Activated CD4-positive, alpha-beta T cell treated with anti-CD3 and anti-CD28 coated beads for 1 hour (primary cell): ENCODE results near the gene KREMEN2.

ENCODE experiments used
- DNase-seq: peaks from one replicate; pipeline ENCODE4 v3.0.0-alpha.2; 2020

The KREMEN2 gene

DNA sequence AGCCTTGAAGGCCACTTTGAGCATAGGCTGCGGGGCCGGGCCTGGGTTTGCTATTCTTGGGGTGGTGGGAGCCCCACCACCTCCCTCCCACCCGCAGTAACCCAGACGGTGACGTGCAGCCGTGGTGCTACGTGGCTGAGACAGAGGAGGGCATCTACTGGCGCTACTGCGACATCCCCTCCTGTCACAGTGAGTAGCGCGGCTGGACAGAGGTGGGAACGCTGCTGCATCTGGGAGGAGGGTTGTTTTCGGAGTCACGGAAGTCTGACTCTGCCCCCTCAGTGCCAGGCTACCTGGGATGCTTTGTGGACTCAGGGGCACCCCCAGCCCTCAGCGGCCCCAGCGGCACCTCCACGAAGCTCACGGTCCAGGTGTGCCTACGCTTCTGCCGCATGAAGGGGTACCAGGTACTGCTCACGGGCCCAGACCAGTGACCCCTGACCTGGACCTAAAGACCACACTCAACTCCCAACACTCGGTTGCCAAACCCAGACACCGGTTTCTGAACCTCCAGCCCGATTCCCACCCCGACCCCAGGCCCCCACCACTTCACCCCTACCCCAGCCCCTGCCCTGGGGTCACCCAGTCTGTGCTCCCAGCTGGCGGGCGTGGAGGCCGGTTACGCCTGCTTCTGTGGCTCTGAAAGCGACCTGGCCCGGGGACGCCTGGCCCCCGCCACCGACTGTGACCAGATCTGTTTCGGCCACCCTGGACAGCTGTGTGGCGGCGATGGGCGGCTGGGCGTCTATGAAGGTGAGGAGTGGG, 2.1 kb downstream of the KREMEN2 start:
- DNase-seq = no peak

GRCh38 chr16:2966808-2967191, 2.7 kb downstream of the KREMEN2 start:
- no peak for DNase-seq

DNA sequence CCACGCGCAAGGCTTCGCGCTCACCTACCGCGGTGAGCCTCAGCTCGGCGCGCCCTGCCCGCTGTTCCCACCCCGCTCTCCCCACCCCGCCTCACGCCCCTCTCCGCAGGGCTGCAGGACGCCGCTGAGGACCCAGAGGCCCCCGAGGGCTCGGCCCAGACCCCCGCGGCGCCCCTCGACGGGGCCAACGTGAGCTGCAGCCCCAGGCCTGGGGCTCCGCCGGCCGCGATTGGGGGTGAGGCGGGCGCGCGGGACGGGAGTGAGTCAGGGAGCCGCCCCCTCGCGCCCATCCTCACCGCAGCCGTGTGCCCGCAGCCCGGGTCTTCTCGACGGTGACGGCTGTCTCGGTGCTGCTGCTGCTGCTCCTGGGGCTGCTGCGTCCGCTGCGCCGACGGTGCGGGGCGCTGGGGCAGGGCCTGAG, 3.1 kb downstream of the KREMEN2 start:
- no peak for DNase-seq

DNA sequence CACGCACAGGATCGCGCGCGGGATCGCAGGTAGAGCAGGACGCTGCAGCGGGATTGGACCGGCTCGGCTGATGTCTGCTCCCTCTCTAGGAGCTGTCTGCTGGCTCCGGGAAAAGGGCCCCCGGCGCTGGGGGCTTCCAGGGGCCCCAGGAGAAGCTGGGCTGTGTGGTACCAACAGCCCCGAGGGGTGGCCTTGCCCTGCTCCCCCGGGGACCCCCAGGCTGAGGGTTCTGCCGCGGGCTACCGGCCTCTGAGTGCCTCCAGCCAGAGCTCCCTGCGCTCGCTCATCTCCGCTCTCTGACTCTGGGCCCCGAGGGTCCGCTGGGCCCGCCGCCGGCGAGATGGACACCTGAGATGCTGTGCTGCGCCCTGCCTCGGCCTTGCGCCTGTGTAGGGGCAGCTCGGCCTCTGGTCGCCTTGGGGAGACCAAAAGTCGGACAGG, 3.7 kb downstream of the KREMEN2 start:
- DNase-seq = no peak

GRCh38 chr16:2968368-2968737, 4.3 kb downstream of the KREMEN2 start:
- DNase-seq = no peak

DNA sequence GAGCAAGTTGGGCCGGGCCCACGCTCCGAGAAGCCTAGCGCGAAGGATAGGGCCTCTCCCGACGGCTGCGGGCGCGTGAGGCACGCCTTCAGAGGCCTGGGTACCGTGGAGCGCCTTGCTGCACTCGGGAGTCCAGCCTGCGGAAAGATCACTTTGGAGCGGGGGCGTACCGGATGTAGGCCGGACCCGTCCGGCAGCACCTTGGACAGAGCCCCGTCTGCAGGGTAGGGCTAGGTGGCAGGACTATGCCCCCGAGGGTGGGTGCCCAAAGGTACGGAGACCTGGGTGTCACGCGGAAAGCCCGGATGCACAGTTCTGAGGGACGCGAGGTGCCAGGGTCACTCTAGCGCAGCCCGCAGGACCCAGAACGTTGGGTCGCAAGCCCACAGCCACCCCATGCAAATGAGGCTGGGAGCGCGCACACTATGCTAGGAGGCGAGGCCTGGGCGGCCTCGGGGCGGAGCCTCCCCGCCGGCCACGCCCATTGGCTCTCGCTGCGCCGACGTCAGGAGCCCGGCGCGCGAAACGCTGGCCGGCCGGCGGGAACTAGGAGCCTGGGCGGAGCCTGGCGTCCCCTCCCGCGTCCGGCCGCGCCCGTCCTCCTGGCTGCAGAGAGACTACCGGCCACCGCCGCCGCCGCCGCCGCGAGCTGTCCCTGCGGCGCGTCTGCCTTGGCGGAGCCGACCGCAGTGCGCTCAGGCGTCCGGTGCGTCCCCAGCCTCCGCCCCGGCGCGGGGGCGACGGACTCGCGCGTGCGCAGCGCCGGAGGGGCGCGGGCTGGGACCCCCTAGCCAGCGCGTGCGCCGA, 4.9 kb downstream of the KREMEN2 start, which contains the start of gene PAQR4:
Gene PAQR4 (plus strand): TSS at position 611 of the 807 bp plus-strand sequence. CDS start 327 bp downstream, outside the sequence.
- DNase-seq = peak; percentile 58

DNA sequence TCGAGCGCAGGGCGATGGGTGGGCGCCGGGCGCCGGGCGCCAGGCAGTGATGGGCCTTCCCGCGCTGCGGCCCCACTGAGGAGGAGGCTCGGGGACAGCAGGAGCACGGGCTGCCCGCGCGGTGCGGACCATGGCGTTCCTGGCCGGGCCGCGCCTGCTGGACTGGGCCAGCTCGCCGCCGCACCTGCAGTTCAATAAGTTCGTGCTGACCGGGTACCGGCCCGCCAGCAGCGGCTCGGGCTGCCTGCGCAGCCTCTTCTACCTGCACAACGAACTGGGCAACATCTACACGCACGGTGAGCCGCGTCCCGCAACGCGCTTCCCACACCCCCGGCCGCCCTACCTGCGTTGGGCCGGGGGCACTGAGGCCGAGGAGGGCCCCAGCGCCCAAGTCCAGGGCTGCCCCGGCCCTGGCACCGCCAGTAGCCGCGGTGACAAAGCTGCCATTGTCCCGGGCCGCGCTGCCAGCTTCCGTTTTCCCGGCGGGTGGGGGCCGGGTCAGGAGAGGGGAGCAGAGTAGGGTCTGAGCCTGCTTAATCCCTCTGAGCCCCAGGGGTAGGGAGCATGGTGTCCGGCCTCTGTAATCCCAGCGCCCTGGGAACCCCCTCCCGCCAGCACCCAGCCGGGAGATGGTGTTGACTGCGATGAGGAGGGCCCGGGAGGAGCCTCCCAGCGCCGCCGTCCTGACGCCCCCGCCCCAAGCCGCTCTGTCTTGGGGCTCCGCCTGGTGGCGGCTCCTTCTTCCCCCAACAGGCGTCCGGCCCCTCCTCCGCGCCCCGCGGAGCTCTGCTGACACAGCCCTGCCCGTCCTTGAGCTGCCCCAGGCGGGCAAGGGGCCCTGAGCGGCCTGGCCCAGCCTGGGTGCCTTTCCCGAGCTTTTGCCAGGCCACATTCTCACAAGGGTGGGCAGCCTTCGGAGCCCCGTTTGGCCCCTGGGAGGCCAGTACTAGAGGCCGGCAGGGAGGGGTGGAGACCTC, 5.8 kb downstream of the KREMEN2 start:
- DNase-seq = peak; percentile 43

- no peak for DNase-seq
These were observed 6.5 kb downstream of the KREMEN2 start for GRCh38 chr16:2970563-2970962.

DNA sequence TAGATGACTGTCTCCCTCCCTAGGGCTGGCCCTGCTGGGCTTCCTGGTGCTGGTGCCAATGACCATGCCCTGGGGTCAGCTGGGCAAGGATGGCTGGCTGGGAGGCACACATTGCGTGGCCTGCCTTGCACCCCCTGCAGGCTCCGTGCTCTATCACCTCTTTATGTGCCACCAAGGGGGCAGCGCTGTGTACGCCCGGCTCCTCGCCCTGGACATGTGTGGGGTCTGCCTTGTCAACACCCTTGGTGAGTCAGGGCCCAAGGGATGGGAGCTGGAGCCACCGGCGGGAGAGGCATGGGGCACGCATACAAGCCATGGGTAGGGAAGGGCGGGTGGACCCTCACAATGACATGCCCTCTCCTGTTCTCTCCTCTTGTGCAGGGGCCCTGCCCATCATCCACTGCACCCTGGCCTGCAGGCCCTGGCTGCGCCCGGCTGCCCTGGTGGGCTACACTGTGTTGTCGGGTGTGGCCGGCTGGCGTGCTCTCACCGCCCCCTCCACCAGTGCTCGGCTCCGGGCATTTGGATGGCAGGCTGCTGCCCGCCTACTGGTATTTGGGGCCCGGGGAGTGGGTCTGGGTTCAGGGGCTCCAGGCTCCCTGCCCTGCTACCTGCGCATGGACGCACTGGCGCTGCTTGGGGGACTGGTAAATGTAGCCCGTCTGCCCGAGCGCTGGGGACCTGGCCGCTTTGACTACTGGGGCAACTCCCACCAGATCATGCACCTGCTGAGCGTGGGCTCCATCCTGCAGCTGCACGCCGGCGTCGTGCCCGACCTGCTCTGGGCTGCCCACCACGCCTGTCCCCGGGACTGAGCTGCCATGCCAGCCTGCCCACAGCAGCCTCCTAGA, 7.3 kb downstream of the KREMEN2 start:
- DNase-seq = no peak

GRCh38 chr16:2971985-2972784, 8.1 kb downstream of the KREMEN2 start:
- no peak for DNase-seq

DNA sequence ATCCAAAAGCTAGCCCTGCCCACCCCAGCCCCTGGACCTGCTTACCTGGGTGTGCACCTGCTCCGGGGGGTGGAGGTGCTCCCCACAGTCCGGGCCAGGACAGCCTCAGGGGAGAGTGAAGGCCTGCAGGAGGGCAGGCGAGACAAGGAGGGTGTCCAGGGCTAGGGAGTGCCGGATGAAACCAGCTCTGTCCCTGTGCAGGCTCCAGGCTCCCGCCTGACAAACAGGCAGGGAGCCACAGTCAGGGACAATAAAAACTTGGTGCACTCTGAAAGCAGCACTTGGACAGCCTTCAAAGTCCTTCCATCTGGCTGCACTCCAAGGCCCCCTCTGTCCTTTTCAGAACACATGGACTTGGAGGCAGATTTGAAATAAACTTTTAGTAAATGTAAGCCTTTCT, 9.0 kb downstream of the KREMEN2 start:
- DNase-seq = no peak

GRCh38 chr16:2973605-2974318, 9.7 kb downstream of the KREMEN2 start:
- no peak for DNase-seq

DNA sequence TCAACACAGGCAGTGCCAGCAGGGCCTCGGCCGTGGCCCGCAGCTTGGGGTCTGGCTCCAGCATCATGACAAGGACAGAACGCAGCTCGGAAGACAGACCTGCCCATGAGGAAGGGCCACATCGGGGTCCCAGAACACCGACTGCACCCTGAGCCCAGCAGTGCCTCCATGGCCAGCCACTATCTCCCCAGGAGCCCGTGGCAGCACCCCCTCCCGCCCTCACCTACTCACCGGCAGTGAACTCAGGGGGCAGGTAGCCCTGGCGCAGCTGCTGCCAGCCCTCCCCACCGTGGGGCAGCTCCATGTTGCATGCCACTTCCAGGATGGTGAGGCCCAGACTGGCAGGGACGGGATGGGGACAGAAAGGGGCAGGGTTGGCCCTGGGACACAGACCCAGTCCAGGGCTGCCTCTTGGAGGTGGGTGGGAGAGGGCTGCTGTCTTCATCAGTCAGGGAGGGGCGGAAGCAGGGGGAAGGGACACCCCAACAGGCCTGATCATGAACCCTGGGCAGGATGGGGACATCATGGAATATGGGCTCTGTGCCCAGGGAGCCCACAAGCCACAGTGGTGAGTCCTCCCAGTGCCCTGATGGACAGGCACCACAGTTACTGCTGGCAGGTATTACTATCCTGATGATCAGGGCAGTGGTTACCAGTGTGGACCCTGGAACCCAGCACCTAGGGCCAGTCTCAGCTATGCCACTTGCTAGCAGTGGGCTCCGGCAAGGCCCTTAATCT, 10.4 kb downstream of the KREMEN2 start:
- no peak for DNase-seq

GRCh38 chr16:2975161-2975795, 11.2 kb downstream of the KREMEN2 start:
- DNase-seq = no peak

DNA sequence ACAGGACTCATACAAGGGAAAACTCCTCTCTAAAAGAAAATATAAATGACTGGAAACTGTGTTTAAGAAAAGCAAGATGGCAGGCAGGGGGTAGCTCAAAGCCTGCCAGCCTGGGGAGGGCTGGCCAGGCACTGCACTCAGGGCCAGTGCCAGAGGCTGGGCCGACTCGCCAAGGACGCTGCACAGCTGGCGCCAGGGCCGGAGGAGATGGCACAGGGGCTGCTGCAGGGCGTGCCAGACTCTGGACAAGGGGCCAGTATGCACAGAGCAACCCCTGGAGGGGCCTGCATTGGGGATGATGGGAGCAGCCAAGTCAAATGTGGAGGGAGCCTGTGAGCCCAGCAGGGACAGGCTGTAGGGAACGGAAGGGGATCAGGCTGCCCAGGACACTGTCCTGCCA, 12.1 kb downstream of the KREMEN2 start:
- DNase-seq = no peak

DNA sequence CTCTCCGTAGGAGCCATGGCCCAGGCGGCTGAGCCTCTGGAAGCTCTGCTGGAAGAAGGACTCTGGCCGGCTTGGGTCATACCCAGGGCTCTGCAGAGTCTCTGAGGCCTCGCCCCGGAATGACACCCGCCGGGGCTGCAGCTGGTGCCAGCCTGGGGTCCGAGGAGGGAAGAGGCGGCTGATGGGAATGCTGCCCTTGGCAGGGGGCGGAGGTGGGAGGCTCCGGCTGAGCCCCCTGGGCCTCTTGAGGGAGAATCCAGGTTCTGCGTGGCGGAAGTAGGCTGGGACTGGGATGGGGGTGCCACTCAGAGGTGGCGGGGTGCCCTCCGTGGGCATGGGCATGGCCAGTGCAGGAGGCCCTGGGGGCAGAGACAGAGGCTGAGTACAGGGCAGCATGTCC, 12.6 kb downstream of the KREMEN2 start:
- DNase-seq = no peak

- DNase-seq = no peak
These were observed 13.4 kb downstream of the KREMEN2 start for GRCh38 chr16:2977440-2977839.

DNA sequence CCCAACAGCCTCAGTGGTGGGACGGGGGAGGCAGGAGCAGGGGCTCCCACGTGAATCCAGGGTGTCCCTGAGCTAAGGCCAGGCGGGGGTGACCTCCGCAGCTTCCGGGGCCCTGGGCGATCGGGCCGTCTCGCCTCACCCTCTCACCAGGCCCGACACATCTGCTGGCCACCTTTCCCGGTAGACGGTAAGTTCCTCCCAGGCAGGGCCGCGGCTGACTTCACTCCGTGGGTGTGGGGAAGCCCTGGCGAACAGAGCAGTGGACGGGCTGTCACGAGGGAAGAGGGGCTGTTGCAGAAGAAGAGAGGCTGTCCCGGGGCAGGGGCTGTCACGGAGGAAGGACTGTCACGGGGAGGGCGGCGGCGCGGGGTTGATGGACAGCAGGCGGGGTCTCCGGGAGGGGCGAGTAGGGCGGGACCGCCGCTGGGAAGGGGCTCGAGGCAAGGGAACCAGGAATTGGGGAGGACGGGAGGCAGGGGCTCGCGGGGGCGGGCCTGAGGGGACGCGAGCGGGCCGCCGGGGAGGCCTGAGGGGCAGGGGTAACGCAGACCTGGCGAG, 15.7 kb downstream of the KREMEN2 start:
- no peak for DNase-seq
